Naive B cell (primary cell): ENCODE data around the gene PCDHA1. TPM values are rescaled to one million over a fixed set of nuclear protein-coding genes. Genes with fewer than 3 reads are reported as not detected.
"Not testable (repeated sequence)": the region's sequence is repeated elsewhere in the genome, so short reads cannot be mapped to it uniquely, and the experiment has no call there.

Experiments
- ATAC-seq, 2 donors: fragments of 150-1000 bp; cut with Tn5 transposase; 2 replicates each; pipeline ENCODE4 v1.10.0; 2021; ENCODE audit warnings: low read depth in 2 of 2, mild to moderate bottlenecking in 2 of 2, moderate library complexity in 2 of 2
- DNase-seq: peaks from one replicate; pipeline ENCODE4 v3.0.0; 2022
- H3K27ac Mint-ChIP-seq, 6 donors: one replicate each; pipeline ENCODE4 v1.8.0; 2020 to 2022; ENCODE audit warnings: mild to moderate bottlenecking in 6 of 6, mixed read lengths in 6 of 6, moderate library complexity in 5 of 6, inconsistent platforms in 2 of 6
- H3K27me3 Mint-ChIP-seq, 3 donors: one replicate each; pipeline ENCODE4 v1.8.0; 2021 to 2022; ENCODE audit warnings: mixed read lengths in 3 of 3, mild to moderate bottlenecking in 1 of 3
- H3K36me3 Mint-ChIP-seq, 2 donors: one replicate each; pipeline ENCODE4 v1.8.0; 2020 to 2022; ENCODE audit warnings: mixed read lengths in 2 of 2, inconsistent platforms in 1 of 2, mild to moderate bottlenecking in 1 of 2
- H3K4me1 Mint-ChIP-seq, 3 donors: one replicate each; pipeline ENCODE4 v1.8.0; 2020 to 2022; ENCODE audit warnings: mixed read lengths in 3 of 3, inconsistent platforms in 1 of 3, mild to moderate bottlenecking in 1 of 3, moderate library complexity in 1 of 3
- H3K4me3 Mint-ChIP-seq, 8 donors: one replicate each; pipeline ENCODE4 v1.8.0; 2020 to 2022; ENCODE audit warnings: mild to moderate bottlenecking in 8 of 8, mixed read lengths in 8 of 8, moderate library complexity in 8 of 8, inconsistent platforms in 2 of 8
- H3K9me3 Mint-ChIP-seq, 7 donors: one replicate each; pipeline ENCODE4 v1.8.0; 2020 to 2022; ENCODE audit warnings: mixed read lengths in 7 of 7, mild to moderate bottlenecking in 5 of 7, inconsistent platforms in 2 of 7, moderate library complexity in 1 of 7
- polyA plus RNA-seq, 6 donors: library from polyadenylated mRNA; unstranded; fragments of 300-500 nt; fragmentation: Illumina TruSeq; gene quantifications; one replicate each; pipeline ENCODE4 v1.2.3, GENCODE V29; 2021; ENCODE audit warnings: low read depth in 6 of 6

Gene PCDHA1
- polyA plus RNA-seq, 6 donors from 2014 or later = not detected

GRCh38 chr5:140848139-140849102 is 62.5 kb downstream of the PCDHA1 start, which contains the start of gene PCDHA9:
TSS of gene PCDHA9 (plus strand) at chr5:140848382. CDS start at chr5:140848496, 114 bp downstream.
- H3K36me3 Mint-ChIP-seq, H3K27ac Mint-ChIP-seq, H3K4me3 Mint-ChIP-seq, DNase-seq, ATAC-seq, H3K4me1 Mint-ChIP-seq: not testable (repeated sequence)
- Mint-ChIP-seq H3K9me3 (peaks cover 0 to 16% (median 5%) of the 10 kb centered on the region in 7 donors), H3K27me3 (peaks cover 12 to 25% (median 20%) of the 10 kb centered on the region in 3 donors)

GRCh38 chr5:140849831-140850634 is 64.1 kb downstream of the PCDHA1 start:
- H3K36me3 Mint-ChIP-seq, DNase-seq, ATAC-seq, H3K4me1 Mint-ChIP-seq: not testable (repeated sequence)
- H3K27ac Mint-ChIP-seq = peak overlapping the region in 1 of 6 donors; percentile 24
- peak overlapping the region in 1 of 8 donors; percentile 35 for H3K4me3 Mint-ChIP-seq
- H3K9me3 Mint-ChIP-seq = peaks cover 0 to 16% (median 0%) of the 10 kb centered on the region in 7 donors
- peaks cover 14 to 26% (median 20%) of the 10 kb centered on the region in 3 donors for H3K27me3 Mint-ChIP-seq

- H3K36me3 Mint-ChIP-seq = peaks cover 0 to 9% of the 10 kb centered on the region in 2 donors
- no peaks in the 10 kb centered on the region for H3K4me1 Mint-ChIP-seq
- H3K27ac Mint-ChIP-seq = peak within 1 kb of the TSS in 1 of 6 donors; percentile 51
- H3K9me3 Mint-ChIP-seq = peaks cover 0 to 24% (median 7%) of the 10 kb centered on the region in 7 donors
- peaks cover 17 to 26% (median 26%) of the 10 kb centered on the region in 3 donors for H3K27me3 Mint-ChIP-seq
- DNase-seq = no peak
- peak within 1 kb of the TSS in 1 of 8 donors; percentile 59 for H3K4me3 Mint-ChIP-seq
- no peak for ATAC-seq
Measured at GRCh38 chr5:140855772-140856674, 70.1 kb downstream of the PCDHA1 start, which contains the start of gene PCDHA10. TSS of gene PCDHA10 (plus strand) at chr5:140855897. CDS start at chr5:140856049, 152 bp downstream.

- Mint-ChIP-seq H3K9me3 (peaks cover 0 to 38% (median 11%) of the 10 kb centered on the region in 7 donors), H3K27ac (no peak overlapping the region), H3K4me3 (peak overlapping the region in 1 of 8 donors; percentile 35), H3K27me3 (peaks cover 17 to 26% (median 26%) of the 10 kb centered on the region in 3 donors), H3K36me3 (peaks cover 5 to 9% of the 10 kb centered on the region in 2 donors), H3K4me1 (no peaks in the 10 kb centered on the region)
- DNase-seq (no peak), ATAC-seq (no peak)
Measured at GRCh38 chr5:140857177-140857986, 71.4 kb downstream of the PCDHA1 start.

- Mint-ChIP-seq H3K27me3 (peaks cover 15 to 26% (median 25%) of the 10 kb centered on the region in 3 donors), H3K36me3 (peaks cover 5 to 9% of the 10 kb centered on the region in 2 donors), H3K27ac (no peak overlapping the region), H3K4me3 (no peak overlapping the region), H3K4me1 (no peaks in the 10 kb centered on the region), H3K9me3 (peaks cover 0 to 38% (median 11%) of the 10 kb centered on the region in 7 donors)
- ATAC-seq (no peak), DNase-seq (no peak)
Measured at GRCh38 chr5:140857987-140858240, 72.0 kb downstream of the PCDHA1 start.

- ATAC-seq = no peak
- H3K27ac Mint-ChIP-seq = no peak overlapping the region
Measured at GRCh38 chr5:140862441-140863295, 76.7 kb downstream of the PCDHA1 start.

GRCh38 chr5:140868721-140869554 is 83.0 kb downstream of the PCDHA1 start, which contains the start of gene PCDHA11:
TSS of gene PCDHA11 (plus strand) at chr5:140868957. CDS start at chr5:140869104, 147 bp downstream.
- no peak for DNase-seq

More at GRCh38 chr5:140862441-140863295, 76.7 kb downstream of the PCDHA1 start:
- Mint-ChIP-seq H3K4me3 (no peak overlapping the region), H3K9me3 (peaks cover 0 to 32% (median 11%) of the 10 kb centered on the region in 7 donors), H3K27me3 (peaks cover 8 to 18% (median 10%) of the 10 kb centered on the region in 3 donors), H3K4me1 (no peaks in the 10 kb centered on the region), H3K36me3 (peaks cover 0 to 5% of the 10 kb centered on the region in 2 donors)
- DNase-seq = no peak

GRCh38 chr5:140869555-140869886 is 83.6 kb downstream of the PCDHA1 start:
- Mint-ChIP-seq H3K27me3 (peaks cover 3 to 23% (median 12%) of the 10 kb centered on the region in 3 donors), H3K4me3 (peak overlapping the region in 1 of 8 donors; percentile 4), H3K9me3 (peaks cover 0 to 30% (median 16%) of the 10 kb centered on the region in 7 donors), H3K27ac (peak overlapping the region in 1 of 6 donors; percentile 51), H3K4me1 (peaks cover 0 to 2% (median 0%) of the 10 kb centered on the region in 3 donors), H3K36me3 (peaks cover 0 to 4% of the 10 kb centered on the region in 2 donors)
- DNase-seq = no peak
- ATAC-seq = no peak

More at GRCh38 chr5:140868721-140869554, 83.0 kb downstream of the PCDHA1 start, which contains the start of gene PCDHA11:
- Mint-ChIP-seq H3K27me3 (peaks cover 8 to 17% (median 15%) of the 10 kb centered on the region in 3 donors), H3K4me3 (peak within 1 kb of the TSS in 1 of 8 donors; percentile 4), H3K27ac (peak within 1 kb of the TSS in 1 of 6 donors; percentile 51), H3K4me1 (peaks cover 0 to 2% (median 0%) of the 10 kb centered on the region in 3 donors), H3K36me3 (peaks cover 0 to 4% of the 10 kb centered on the region in 2 donors), H3K9me3 (peaks cover 0 to 28% (median 15%) of the 10 kb centered on the region in 7 donors)
- no peak for ATAC-seq

- peaks cover 0 to 24% (median 17%) of the 10 kb centered on the region in 3 donors for H3K27me3 Mint-ChIP-seq
- peaks cover 0 to 2% (median 0%) of the 10 kb centered on the region in 3 donors for H3K4me1 Mint-ChIP-seq
- no peak overlapping the region for H3K4me3 Mint-ChIP-seq
- DNase-seq (no peak), ATAC-seq (no peak)
- peaks cover 0 to 4% of the 10 kb centered on the region in 2 donors for H3K36me3 Mint-ChIP-seq
- H3K9me3 Mint-ChIP-seq = peaks cover 0 to 37% (median 24%) of the 10 kb centered on the region in 7 donors
- no peak overlapping the region for H3K27ac Mint-ChIP-seq
Measured at GRCh38 chr5:140870221-140871201, 84.6 kb downstream of the PCDHA1 start.
